Measurements from ENCODE around the gene HYCC2.

- TF ChIP-seq CTCF (IDR thresholded peaks at IDR 0.05) (no peak), POLR2A (IDR thresholded peaks at IDR 0.05) (no peak)
These were observed 22.0 kb downstream of the HYCC2 start for GRCh38 chr2:201049455-201049854.
